Measurements from ENCODE around the gene RPLP2. TPM values are rescaled to one million over a fixed set of nuclear protein-coding genes. Genes with fewer than 3 reads are reported as not detected.

The RPLP2 gene
- polyA plus RNA-seq, 1 of the 3 experiments (the other 2 are of a cell fraction), result 799 TPM

DNA sequence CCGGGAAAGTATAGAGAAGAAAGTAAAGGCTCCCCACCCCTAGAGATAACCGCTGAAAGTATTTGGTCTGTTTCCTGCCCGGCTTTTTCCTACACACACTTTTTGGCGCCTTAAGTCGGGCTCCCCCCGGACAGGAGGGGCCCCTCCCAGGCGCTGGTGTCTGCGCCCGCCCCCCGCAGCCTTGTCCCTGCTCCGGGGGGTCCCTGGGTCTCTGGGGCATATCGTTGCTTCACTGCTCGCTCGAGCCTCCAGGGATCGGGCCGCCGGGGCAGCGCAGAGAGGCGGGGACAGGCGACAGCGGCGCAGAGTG, 17.0 kb downstream of the RPLP2 start:
- no peak overlapping the region for H3K27ac ChIP-seq (ENCODE audit: low read depth in 2 of 2, low read length in 1 of 2)
- H3K9me2 ChIP-seq, result no peaks in the 10 kb centered on the region
- ChIA-PET POLR2A (no interaction called here), CTCF (interaction anchor here (1.0 kb wide), 1 partner anchor 12 kb away, joined by 3 read pairs; no protein-coding TSS in a partner anchor)
- peaks cover 4% of the 10 kb centered on the region for H3F3A ChIP-seq (replicated peaks; ENCODE audit: insufficient read depth)
- no peaks in the 10 kb centered on the region for H3K27me3 ChIP-seq (ENCODE audit: insufficient read depth)
- no peak for DNase-seq
- no peak overlapping the region for H3K9ac ChIP-seq
- 0 out of 2 replicates have a peak overlapping the region, but pooled peaks have one; percentile 37 for H3K4me2 ChIP-seq
- TF ChIP-seq RAD21 (IDR thresholded peaks at IDR 0.05; ENCODE audit: low read length) (no peak), YY1 (IDR thresholded peaks at IDR 0.05; ENCODE audit: low read depth) (no peak), TAF1 (IDR thresholded peaks at IDR 0.05; ENCODE audit: borderline replicate concordance, low read depth, low read length) (no peak), GATA2 (CRISPR knock-in tag; IDR thresholded peaks at IDR 0.05) (no peak), EZH2phosphoT487 (IDR thresholded peaks at IDR 0.05; ENCODE audit: borderline replicate concordance, low read depth) (no peak), NRF1 (IDR thresholded peaks at IDR 0.05; ENCODE audit: low read depth, low read length) (no peak), TCF12 (IDR thresholded peaks at IDR 0.05) (no peak), ELF1 (IDR thresholded peaks at IDR 0.05) (no peak)
- TF ChIP-seq, protein P1, sequence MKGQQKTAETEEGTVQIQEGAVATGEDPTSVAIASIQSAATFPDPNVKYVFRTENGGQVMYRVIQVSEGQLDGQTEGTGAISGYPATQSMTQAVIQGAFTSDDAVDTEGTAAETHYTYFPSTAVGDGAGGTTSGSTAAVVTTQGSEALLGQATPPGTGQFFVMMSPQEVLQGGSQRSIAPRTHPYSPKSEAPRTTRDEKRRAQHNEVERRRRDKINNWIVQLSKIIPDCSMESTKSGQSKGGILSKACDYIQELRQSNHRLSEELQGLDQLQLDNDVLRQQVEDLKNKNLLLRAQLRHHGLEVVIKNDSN (IDR thresholded peaks at IDR 0.05; ENCODE audit: borderline replicate concordance, low read depth), result no peak
- TF ChIP-seq, protein P2, sequence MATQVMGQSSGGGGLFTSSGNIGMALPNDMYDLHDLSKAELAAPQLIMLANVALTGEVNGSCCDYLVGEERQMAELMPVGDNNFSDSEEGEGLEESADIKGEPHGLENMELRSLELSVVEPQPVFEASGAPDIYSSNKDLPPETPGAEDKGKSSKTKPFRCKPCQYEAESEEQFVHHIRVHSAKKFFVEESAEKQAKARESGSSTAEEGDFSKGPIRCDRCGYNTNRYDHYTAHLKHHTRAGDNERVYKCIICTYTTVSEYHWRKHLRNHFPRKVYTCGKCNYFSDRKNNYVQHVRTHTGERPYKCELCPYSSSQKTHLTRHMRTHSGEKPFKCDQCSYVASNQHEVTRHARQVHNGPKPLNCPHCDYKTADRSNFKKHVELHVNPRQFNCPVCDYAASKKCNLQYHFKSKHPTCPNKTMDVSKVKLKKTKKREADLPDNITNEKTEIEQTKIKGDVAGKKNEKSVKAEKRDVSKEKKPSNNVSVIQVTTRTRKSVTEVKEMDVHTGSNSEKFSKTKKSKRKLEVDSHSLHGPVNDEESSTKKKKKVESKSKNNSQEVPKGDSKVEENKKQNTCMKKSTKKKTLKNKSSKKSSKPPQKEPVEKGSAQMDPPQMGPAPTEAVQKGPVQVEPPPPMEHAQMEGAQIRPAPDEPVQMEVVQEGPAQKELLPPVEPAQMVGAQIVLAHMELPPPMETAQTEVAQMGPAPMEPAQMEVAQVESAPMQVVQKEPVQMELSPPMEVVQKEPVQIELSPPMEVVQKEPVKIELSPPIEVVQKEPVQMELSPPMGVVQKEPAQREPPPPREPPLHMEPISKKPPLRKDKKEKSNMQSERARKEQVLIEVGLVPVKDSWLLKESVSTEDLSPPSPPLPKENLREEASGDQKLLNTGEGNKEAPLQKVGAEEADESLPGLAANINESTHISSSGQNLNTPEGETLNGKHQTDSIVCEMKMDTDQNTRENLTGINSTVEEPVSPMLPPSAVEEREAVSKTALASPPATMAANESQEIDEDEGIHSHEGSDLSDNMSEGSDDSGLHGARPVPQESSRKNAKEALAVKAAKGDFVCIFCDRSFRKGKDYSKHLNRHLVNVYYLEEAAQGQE (IDR thresholded peaks at IDR 0.05; ENCODE audit: low read depth, low read length), result no peak
- TF ChIP-seq, protein P3, sequence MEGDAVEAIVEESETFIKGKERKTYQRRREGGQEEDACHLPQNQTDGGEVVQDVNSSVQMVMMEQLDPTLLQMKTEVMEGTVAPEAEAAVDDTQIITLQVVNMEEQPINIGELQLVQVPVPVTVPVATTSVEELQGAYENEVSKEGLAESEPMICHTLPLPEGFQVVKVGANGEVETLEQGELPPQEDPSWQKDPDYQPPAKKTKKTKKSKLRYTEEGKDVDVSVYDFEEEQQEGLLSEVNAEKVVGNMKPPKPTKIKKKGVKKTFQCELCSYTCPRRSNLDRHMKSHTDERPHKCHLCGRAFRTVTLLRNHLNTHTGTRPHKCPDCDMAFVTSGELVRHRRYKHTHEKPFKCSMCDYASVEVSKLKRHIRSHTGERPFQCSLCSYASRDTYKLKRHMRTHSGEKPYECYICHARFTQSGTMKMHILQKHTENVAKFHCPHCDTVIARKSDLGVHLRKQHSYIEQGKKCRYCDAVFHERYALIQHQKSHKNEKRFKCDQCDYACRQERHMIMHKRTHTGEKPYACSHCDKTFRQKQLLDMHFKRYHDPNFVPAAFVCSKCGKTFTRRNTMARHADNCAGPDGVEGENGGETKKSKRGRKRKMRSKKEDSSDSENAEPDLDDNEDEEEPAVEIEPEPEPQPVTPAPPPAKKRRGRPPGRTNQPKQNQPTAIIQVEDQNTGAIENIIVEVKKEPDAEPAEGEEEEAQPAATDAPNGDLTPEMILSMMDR (IDR thresholded peaks at IDR 0.05), result no peak
- peaks cover 17% of the 10 kb centered on the region for H4K20me1 ChIP-seq (ENCODE audit: insufficient read depth)
- H2AFZ ChIP-seq (ENCODE audit: low read depth), result no peak overlapping the region
- H3K4me3 ChIP-seq (ENCODE audit: low read depth in 2 of 2, low read length in 1 of 2), result peak overlapping the region in 1 of 2 experiments; percentile 25; a peak in 1 of 4 replicates
- peaks cover 15% of the 10 kb centered on the region for H3K79me2 ChIP-seq (ENCODE audit: insufficient read depth)
- H3K36me3 ChIP-seq (replicated peaks in 1 of 2; ENCODE audit: control insufficient read depth in 1 of 2, insufficient read depth in 2 of 2, low read length in 1 of 2), result peaks cover 0 to 21% of the 10 kb centered on the region in 2 experiments
- no peaks in the 10 kb centered on the region for H3K9me3 ChIP-seq
- peaks cover 12 to 19% of the 10 kb centered on the region in 2 experiments; a peak in 3 of 4 replicates for H3K4me1 ChIP-seq (ENCODE audit: control insufficient read depth in 1 of 2, insufficient read depth in 2 of 2, low read depth in 1 of 2, low read length in 1 of 2)
- WGBS (ENCODE audit: low lambda C conversion rate), result 57% methylated on average over 14 of the region's 22 CpGs
